ENCODE results near the gene INPP5E.

Gene INPP5E

GRCh38 chr9:136412962-136413361, 26.7 kb downstream of the INPP5E start:
- H3K27me3 ChIP-seq (ENCODE audit: control insufficient read depth, insufficient read depth, low read length): no peaks in the 10 kb centered on the region
- H3K36me3 ChIP-seq (ENCODE audit: control insufficient read depth, insufficient read depth, low read length): no peaks in the 10 kb centered on the region

GRCh38 chr9:136411378-136411777, 28.3 kb downstream of the INPP5E start:
- no peak overlapping the region for H3K9ac ChIP-seq
- peak overlapping the region; percentile 95 for H3K4me2 ChIP-seq (ENCODE audit: low read length)
- H3K9me3 ChIP-seq (ENCODE audit: control insufficient read depth, low read length): no peaks in the 10 kb centered on the region
- H3K4me1 ChIP-seq: no peaks in the 10 kb centered on the region
- TF ChIP-seq CTCF (IDR thresholded peaks at IDR 0.05): no peak
- H3K36me3 ChIP-seq (ENCODE audit: control insufficient read depth, insufficient read depth, low read length): no peaks in the 10 kb centered on the region
- no peaks in the 10 kb centered on the region for H3K27me3 ChIP-seq (ENCODE audit: control insufficient read depth, insufficient read depth, low read length)
- peaks cover 15% of the 10 kb centered on the region for H3K79me2 ChIP-seq
- no peak overlapping the region for H3K27ac ChIP-seq
- peak overlapping the region; percentile 84 for H3K4me3 ChIP-seq (ENCODE audit: low read depth, low read length)
- H2AFZ ChIP-seq: no peak overlapping the region

More at GRCh38 chr9:136412962-136413361, 26.7 kb downstream of the INPP5E start:
- TF ChIP-seq CTCF (IDR thresholded peaks at IDR 0.05): no peak
- H3K79me2 ChIP-seq: peaks cover 15% of the 10 kb centered on the region
- H3K9me3 ChIP-seq (ENCODE audit: control insufficient read depth, low read length): no peaks in the 10 kb centered on the region
- H2AFZ ChIP-seq: no peak overlapping the region
- no peak overlapping the region for H3K4me2 ChIP-seq (ENCODE audit: low read length)
- no peak overlapping the region for H3K4me3 ChIP-seq (ENCODE audit: low read depth, low read length)
- H3K9ac ChIP-seq: no peak overlapping the region
- H3K27ac ChIP-seq: no peak overlapping the region
- H3K4me1 ChIP-seq: no peaks in the 10 kb centered on the region

- Histone ChIP-seq H2AFZ (peak within 1 kb of the TSS; percentile 70), H3K79me2 (peaks cover 15% of the 10 kb centered on the region), H3K4me1 (no peaks in the 10 kb centered on the region), H3K9ac (no peak within 1 kb of the TSS), H3K36me3 (ENCODE audit: control insufficient read depth, insufficient read depth, low read length) (no peaks in the 10 kb centered on the region), H3K27ac (peak within 1 kb of the TSS; percentile 61), H3K9me3 (ENCODE audit: control insufficient read depth, low read length) (no peaks in the 10 kb centered on the region), H3K4me3 (ENCODE audit: low read depth, low read length) (peak within 1 kb of the TSS; percentile 84), H3K27me3 (ENCODE audit: control insufficient read depth, insufficient read depth, low read length) (no peaks in the 10 kb centered on the region), H3K4me2 (ENCODE audit: low read length) (peak within 1 kb of the TSS; percentile 95)
- no peak for TF ChIP-seq CTCF (IDR thresholded peaks at IDR 0.05)
Observed at GRCh38 chr9:136410500-136411287, 29.0 kb downstream of the INPP5E start, which contains the start of the genes ENTR1 and PMPCA. Gene ENTR1, minus strand, starts transcription at chr9:136410614. Its CDS starts 217 bp downstream, at chr9:136410397. Gene PMPCA, plus strand, starts transcription at chr9:136410658. Its CDS starts 11 bp downstream, at chr9:136410669.

GRCh38 chr9:136409557-136410455, 29.8 kb downstream of the INPP5E start:
- Histone ChIP-seq H3K9ac (no peak overlapping the region), H3K79me2 (peaks cover 15% of the 10 kb centered on the region), H3K4me3 (ENCODE audit: low read depth, low read length) (peak overlapping the region; percentile 63), H3K27ac (no peak overlapping the region), H3K36me3 (ENCODE audit: control insufficient read depth, insufficient read depth, low read length) (no peaks in the 10 kb centered on the region), H3K4me2 (ENCODE audit: low read length) (peak overlapping the region; percentile 95), H3K4me1 (no peaks in the 10 kb centered on the region), H2AFZ (peak overlapping the region; percentile 56), H3K27me3 (ENCODE audit: control insufficient read depth, insufficient read depth, low read length) (no peaks in the 10 kb centered on the region), H3K9me3 (ENCODE audit: control insufficient read depth, low read length) (no peaks in the 10 kb centered on the region)
- no peak for TF ChIP-seq CTCF (IDR thresholded peaks at IDR 0.05)
